Stimulated activated CD8-positive, alpha-beta memory T cell treated with anti-CD3 and anti-CD28 coated beads, Interleukin-15, amount 100 ng/mL, for 1 hour (primary cell): ENCODE data around the gene BTBD16.
A peak's percentile ranks its signal among the peaks of the same experiment; 100 is the strongest.

Experiments used
- DNase-seq: peaks from one replicate; pipeline ENCODE4 v3.0.0-alpha.2; 2020; ENCODE audit warnings: low read depth

Gene BTBD16

GRCh38 chr10:122374237-122374858 lies 103.3 kb downstream of the BTBD16 start, which contains the start of gene PLEKHA1:
TSS of gene PLEKHA1 (plus strand) at chr10:122374708. CDS start at chr10:122393201, 18,493 bp downstream.
- DNase-seq: peak; percentile 82

GRCh38 chr10:122374859-122375678 lies 104.0 kb downstream of the BTBD16 start:
- DNase-seq: peak; percentile 42

GRCh38 chr10:122375679-122376160 lies 104.6 kb downstream of the BTBD16 start:
- no peak for DNase-seq

- no peak for DNase-seq
These were observed 105.4 kb downstream of the BTBD16 start for GRCh38 chr10:122376364-122376961.

- no peak for DNase-seq
These were observed 107.9 kb downstream of the BTBD16 start for GRCh38 chr10:122379041-122379440.

- DNase-seq: no peak
These were observed 108.4 kb downstream of the BTBD16 start for GRCh38 chr10:122379537-122379936.

- no peak for DNase-seq
These were observed 109.6 kb downstream of the BTBD16 start for GRCh38 chr10:122380703-122381102.

- no peak for DNase-seq
These were observed 110.6 kb downstream of the BTBD16 start for GRCh38 chr10:122381680-122382079.

GRCh38 chr10:122386514-122386913 lies 115.4 kb downstream of the BTBD16 start:
- no peak for DNase-seq

- DNase-seq: no peak
These were observed 116.5 kb downstream of the BTBD16 start for GRCh38 chr10:122387572-122387971.
